IMR-90 (cell line): ENCODE measurements around the gene SPEM1. TPM values are rescaled to one million over a fixed set of nuclear protein-coding genes. Genes with fewer than 3 reads are reported as not detected.

Experiments
- ATAC-seq: fragments of 200-7000 bp; cut with Tn5 transposase; 2 replicates; pipeline ENCODE4 v1.9.1; 2020; ENCODE audit warnings: low read depth, mild to moderate bottlenecking, moderate library complexity
- BruUV-seq: library from RNA; stranded (reverse); fragments of 400-500 nt; replicated peaks from 2 replicates; lab custom pipeline; 2021; lab: Mats Ljungman, UMichigan
- CTCF ChIA-PET: fragments of 300-600 bp; formaldehyde crosslinking; extraction: SDS; loops from one replicate; lab custom pipeline; 2021; ENCODE audit warnings: antibody characterized with exemption; lab: Yijun Ruan, JAX
- POLR2A ChIA-PET: fragments of 300-600 bp; sonication (Branson Sonifier 250); formaldehyde crosslinking; loops from one replicate; lab custom pipeline; 2022; ENCODE audit warnings: antibody characterized with exemption; ENCODE audit not compliant: unreplicated experiment; lab: Charles Lee
- DNase-seq: peaks from one replicate; pipeline ENCODE4 v3.0.0; 2013
- H2AFZ ChIP-seq: replicated peaks from 2 replicates; pipeline ENCODE3; 2013; ENCODE audit warnings: low read length, mild to moderate bottlenecking; ENCODE audit not compliant: poor library complexity
- H2AK5ac ChIP-seq: 2 replicates; pipeline ENCODE4 v1.6.1; 2013; ENCODE audit warnings: low read depth, low read length, inconsistent platforms
- H2AK9ac ChIP-seq: replicated peaks from 2 replicates; pipeline ENCODE3; 2013; ENCODE audit warnings: mild to moderate bottlenecking, low read depth, low read length, moderate library complexity; ENCODE audit not compliant: poor library complexity
- H2BK120ac ChIP-seq: 2 replicates; pipeline ENCODE4 v1.6.1; 2013; ENCODE audit warnings: low read depth, low read length, inconsistent platforms
- H2BK15ac ChIP-seq: 3 replicates; pipeline ENCODE4 v1.6.1; 2013; ENCODE audit warnings: low read depth, low read length, inconsistent platforms
- H2BK20ac ChIP-seq: 2 replicates; pipeline ENCODE4 v1.6.1; 2013; ENCODE audit warnings: low read depth, mild to moderate bottlenecking, inconsistent platforms, low read length, moderate library complexity
- H2BK5ac ChIP-seq: 2 replicates; pipeline ENCODE4 v1.6.1; 2013; ENCODE audit warnings: mild to moderate bottlenecking, low read depth, low read length, inconsistent platforms; ENCODE audit not compliant: poor library complexity, severe bottlenecking
- H3K14ac ChIP-seq: replicated peaks from 2 replicates; pipeline ENCODE4 v1.6.1; 2013; ENCODE audit warnings: low read depth, low read length, inconsistent platforms
- H3K18ac ChIP-seq: 2 replicates; pipeline ENCODE4 v1.6.1; 2013; ENCODE audit warnings: low read depth, low read length, control low read depth
- H3K23ac ChIP-seq: 2 replicates; pipeline ENCODE4 v1.6.1; 2013; ENCODE audit warnings: low read depth, low read length, inconsistent platforms
- H3K27ac ChIP-seq: 2 replicates; pipeline ENCODE4 v1.5.1; 2013; ENCODE audit warnings: mild to moderate bottlenecking, control low read depth, low read length; ENCODE audit not compliant: insufficient read depth
- H3K27me3 ChIP-seq: 2 replicates; pipeline ENCODE4 v1.6.1; 2013; ENCODE audit warnings: low read length; ENCODE audit not compliant: control insufficient read depth, insufficient read depth
- H3K36me3 ChIP-seq: 2 replicates; pipeline ENCODE4 v1.6.1; 2013; ENCODE audit warnings: low read length, mixed read lengths; ENCODE audit not compliant: control insufficient read depth, insufficient read depth
- H3K4ac ChIP-seq: 2 replicates; pipeline ENCODE4 v1.6.1; 2013; ENCODE audit warnings: low read depth, low read length, inconsistent platforms
- H3K4me1 ChIP-seq: 2 replicates; pipeline ENCODE4 v1.6.1; 2013; ENCODE audit warnings: low read length, mixed read lengths; ENCODE audit not compliant: control insufficient read depth, insufficient read depth
- H3K4me2 ChIP-seq: 2 replicates; pipeline ENCODE4 v1.6.1; 2013; ENCODE audit warnings: low read depth, mild to moderate bottlenecking, control low read depth, low read length, moderate library complexity
- H3K4me3 ChIP-seq: 2 replicates; pipeline ENCODE4 v1.5.1; 2013; ENCODE audit warnings: low read depth, mild to moderate bottlenecking, control low read depth, low read length, moderate library complexity; ENCODE audit not compliant: insufficient read depth
- H3K56ac ChIP-seq: 2 replicates; pipeline ENCODE4 v1.6.1; 2013; ENCODE audit warnings: low read length, inconsistent platforms; ENCODE audit not compliant: insufficient read depth; ENCODE audit errors: extremely low read depth
- H3K79me1 ChIP-seq, 2 experiments: 2 replicates each; pipeline ENCODE4 v1.6.1; 2013; ENCODE audit warnings: low read length in 2 of 2, inconsistent platforms in 1 of 2, low read depth in 1 of 2
- H3K9ac ChIP-seq: 2 replicates; pipeline ENCODE4 v1.6.1; 2013; ENCODE audit warnings: low read depth, low read length, control low read depth
- H3K9me1 ChIP-seq: 2 replicates; pipeline ENCODE4 v1.6.1; 2013; ENCODE audit warnings: low read length, inconsistent platforms; ENCODE audit not compliant: insufficient read depth
- H3K9me3 ChIP-seq: 2 replicates; pipeline ENCODE4 v1.6.1; 2013; ENCODE audit warnings: low read length; ENCODE audit not compliant: control insufficient read depth, insufficient read depth
- H4K20me1 ChIP-seq: 2 replicates; pipeline ENCODE4 v1.6.1; 2013; ENCODE audit warnings: low read length, inconsistent platforms; ENCODE audit not compliant: insufficient read depth
- H4K5ac ChIP-seq: 2 replicates; pipeline ENCODE4 v1.6.1; 2013; ENCODE audit warnings: mild to moderate bottlenecking, low read depth, low read length, control low read depth
- H4K8ac ChIP-seq, 2 experiments: 2 replicates each; pipeline ENCODE4 v1.6.1; 2013; ENCODE audit warnings: low read depth in 2 of 2, low read length in 2 of 2, control low read depth in 1 of 2, inconsistent platforms in 1 of 2
- H4K91ac ChIP-seq: 2 replicates; pipeline ENCODE4 v1.6.1; 2013; ENCODE audit warnings: low read depth, low read length, inconsistent platforms; ENCODE audit not compliant: insufficient read depth
- CHD1 ChIP-seq: IDR thresholded peaks from 2 replicates; pipeline ENCODE4 v1.6.1; 2012; ENCODE audit warnings: low read depth, low read length, improper control_type of control experiment
- MXI1 ChIP-seq: IDR thresholded peaks from 2 replicates; pipeline ENCODE4 v1.6.1; 2012; ENCODE audit warnings: low read depth, mild to moderate bottlenecking, low read length, moderate library complexity, borderline replicate concordance
- WGBS, 2 experiments: methylation state at CpG; one replicate each; pipeline versions ENCODE4 v1.1.5 to v1.1.7; 2013; ENCODE audit warnings: missing lambda C conversion rate in 2 of 2; ENCODE audit not compliant: insufficient read length in 1 of 2; ENCODE audit errors: extremely low coverage in 2 of 2; 5-methylcytosine and 5-hydroxymethylcytosine counted together
- dilution Hi-C: fragments of 300-500 bp; cut with HindIII; formaldehyde crosslinking; loops from one replicate; pipeline ENCODE4 v1.14.3; 2018; ENCODE audit warnings: low sequenced_read_pairs; ENCODE audit not compliant: unreplicated experiment
- in situ Hi-C: fragments of 300-500 bp; cut with MboI; formaldehyde crosslinking; loops from 3 replicates; pipeline ENCODE4 v1.14.3; 2019; ENCODE audit warnings: low sequenced_read_pairs, inconsistent platforms, mixed read lengths
- intact Hi-C: fragments of 100-400 bp; cut with micrococcal nuclease; formaldehyde crosslinking; loops from 2 replicates; pipeline ENCODE4 v1.10.0; 2022
- polyA plus RNA-seq, 3 experiments: library from polyadenylated mRNA; depleted of rRNA; stranded (reverse); fragments of >200 nt; gene quantifications; 2 replicates each; pipeline ENCODE4 v1.2.3, GENCODE V29; 2012; ENCODE audit warnings: low replicate concordance in 1 of 3
- total RNA-seq: library from RNA; depleted of rRNA; stranded (reverse); fragments of >200 nt; gene quantifications from 2 replicates; pipeline ENCODE4 v1.2.3, GENCODE V29; 2012

SPEM1 gene
- total and polyA plus RNA-seq, 2 of the 4 experiments (the other 2 are of a cell fraction), result not detected

DNA sequence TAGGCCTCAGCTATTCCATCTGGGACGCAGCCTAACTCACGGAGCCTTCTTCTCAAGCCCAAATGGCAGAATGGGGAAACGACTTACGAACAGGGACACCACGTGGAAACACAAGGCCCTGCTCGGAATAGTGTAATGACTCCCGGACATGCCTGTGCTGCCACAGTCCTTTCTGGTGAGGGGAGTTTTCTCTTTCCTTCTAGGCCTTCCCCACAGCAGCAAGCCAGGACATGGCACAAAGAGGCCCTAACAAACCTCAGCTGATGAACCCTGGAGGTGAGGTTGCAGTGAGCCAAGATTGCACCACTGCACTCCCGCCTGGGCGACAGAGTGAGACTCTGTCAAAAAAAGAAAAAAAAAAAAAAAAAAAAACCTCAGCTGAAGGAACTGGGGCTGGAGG is 44.0 kb downstream of the SPEM1 start:
- no peak overlapping the region for H2BK120ac ChIP-seq
- no peak overlapping the region for H3K56ac ChIP-seq
- DNase-seq, result no peak
- H4K8ac ChIP-seq, result no peak overlapping the region
- no peak overlapping the region for H2BK15ac ChIP-seq
- peaks cover 15% of the 10 kb centered on the region for H3K9me1 ChIP-seq
- H3K4me1 ChIP-seq, result peaks cover 9% of the 10 kb centered on the region; the same call in 1 of the 2 replicates
- in situ Hi-C loops (no loop called here), intact Hi-C loops (no loop called here), dilution Hi-C loops (no loop called here)
- no peak overlapping the region for H3K23ac ChIP-seq
- no peak overlapping the region for H2BK20ac ChIP-seq
- no peak overlapping the region for H3K18ac ChIP-seq
- CTCF ChIA-PET, result no interaction called here
- H2AK5ac ChIP-seq, result no peak overlapping the region
- peaks cover 46% of the 10 kb centered on the region for H4K20me1 ChIP-seq
- no peak overlapping the region for H3K4me3 ChIP-seq
- H2BK5ac ChIP-seq, result no peak overlapping the region
- BruUV-seq, result no TSS peak
- H3K4ac ChIP-seq, result no peak overlapping the region
- H3K14ac ChIP-seq, result no peak overlapping the region
- H3K27ac ChIP-seq, result no peak overlapping the region
- no peaks in the 10 kb centered on the region for H3K27me3 ChIP-seq
- H2AFZ ChIP-seq, result no peak overlapping the region
- H3K4me2 ChIP-seq, result no peak overlapping the region
- no peak overlapping the region for H4K91ac ChIP-seq
- POLR2A ChIA-PET, result no interaction called here
- no peaks in the 10 kb centered on the region for H3K9me3 ChIP-seq
- no peak for TF ChIP-seq CHD1
- TF ChIP-seq MXI1, result no peak
- H3K36me3 ChIP-seq, result peaks cover 48% of the 10 kb centered on the region
- H3K79me1 ChIP-seq, result peaks cover 16 to 68% of the 10 kb centered on the region in 2 experiments; a peak in 3 of 4 replicates
- H2AK9ac ChIP-seq, result no peak overlapping the region
- ATAC-seq, result no peak
- no peak overlapping the region for H3K9ac ChIP-seq
- no peak overlapping the region for H4K5ac ChIP-seq
- WGBS, 2 experiments, result 80% methylated on average over 2 of the region's 9 CpGs; no CpG with 5 or more reads in 1 of the 2 experiments
